ENCODE data around the gene ADD3.
A peak's percentile ranks its signal among the peaks of the same experiment; 100 is the strongest.

ADD3 gene

GRCh38 chr10:110007161-110007700 is 553 bp upstream of the ADD3 start:
- Histone ChIP-seq H3K27me3 (ENCODE audit: control insufficient read depth in 1 of 2, insufficient read depth in 2 of 2, low read length in 2 of 2) (no peaks in the 10 kb centered on the region), H3K9ac (ENCODE audit: low read length in 2 of 2) (peak overlapping the region; percentile 74 to 80), H3K4me3 (ENCODE audit: low read length in 2 of 2) (peak overlapping the region; percentile 68 to 80), H3K36me3 (ENCODE audit: control insufficient read depth in 2 of 2, insufficient read depth in 2 of 2, low read length in 2 of 2) (no peaks in the 10 kb centered on the region), H3K9me3 (ENCODE audit: control insufficient read depth in 2 of 2, low read length in 2 of 2) (no peaks in the 10 kb centered on the region), H3K4me1 (ENCODE audit: control insufficient read depth, insufficient read depth, low read length) (peaks cover 19% of the 10 kb centered on the region), H3K27ac (ENCODE audit: low read length) (peak overlapping the region; percentile 88)

- Histone ChIP-seq H3K9me3 (ENCODE audit: control insufficient read depth in 2 of 2, low read length in 2 of 2) (no peaks in the 10 kb centered on the region), H3K27me3 (ENCODE audit: control insufficient read depth in 1 of 2, insufficient read depth in 2 of 2, low read length in 2 of 2) (no peaks in the 10 kb centered on the region), H3K4me3 (ENCODE audit: low read length in 2 of 2) (peak overlapping the region; percentile 78 to 86), H3K36me3 (ENCODE audit: control insufficient read depth in 2 of 2, insufficient read depth in 2 of 2, low read length in 2 of 2) (no peaks in the 10 kb centered on the region), H3K27ac (ENCODE audit: low read length) (peak overlapping the region; percentile 53), H3K9ac (ENCODE audit: low read length in 2 of 2) (peak overlapping the region; percentile 68 to 69), H3K4me1 (ENCODE audit: control insufficient read depth, insufficient read depth, low read length) (peaks cover 19% of the 10 kb centered on the region)
Measured at GRCh38 chr10:110008518-110009339, 945 bp downstream of the ADD3 start.

GRCh38 chr10:110009736-110010475 is 2.1 kb downstream of the ADD3 start:
- Histone ChIP-seq H3K9me3 (ENCODE audit: control insufficient read depth in 2 of 2, low read length in 2 of 2) (no peaks in the 10 kb centered on the region), H3K4me3 (ENCODE audit: low read length in 2 of 2) (peak overlapping the region in 1 of 2 donors; percentile 56), H3K4me1 (ENCODE audit: control insufficient read depth, insufficient read depth, low read length) (peaks cover 19% of the 10 kb centered on the region), H3K36me3 (ENCODE audit: control insufficient read depth in 2 of 2, insufficient read depth in 2 of 2, low read length in 2 of 2) (no peaks in the 10 kb centered on the region), H3K9ac (ENCODE audit: low read length in 2 of 2) (peak overlapping the region in 1 of 2 donors; percentile 30), H3K27me3 (ENCODE audit: control insufficient read depth in 1 of 2, insufficient read depth in 2 of 2, low read length in 2 of 2) (no peaks in the 10 kb centered on the region), H3K27ac (ENCODE audit: low read length) (no peak overlapping the region)

- no peaks in the 10 kb centered on the region for H3K27me3 ChIP-seq (ENCODE audit: control insufficient read depth in 1 of 2, insufficient read depth in 2 of 2, low read length in 2 of 2)
- no peak overlapping the region for H3K27ac ChIP-seq (ENCODE audit: low read length)
- H3K4me3 ChIP-seq (ENCODE audit: low read length in 2 of 2): peak overlapping the region in 1 of 2 donors; percentile 56
- H3K4me1 ChIP-seq (ENCODE audit: control insufficient read depth, insufficient read depth, low read length): peaks cover 19% of the 10 kb centered on the region
- no peaks in the 10 kb centered on the region for H3K36me3 ChIP-seq (ENCODE audit: control insufficient read depth in 2 of 2, insufficient read depth in 2 of 2, low read length in 2 of 2)
- H3K9me3 ChIP-seq (ENCODE audit: control insufficient read depth in 2 of 2, low read length in 2 of 2): no peaks in the 10 kb centered on the region
- no peak overlapping the region for H3K9ac ChIP-seq (ENCODE audit: low read length in 2 of 2)
Measured at GRCh38 chr10:110010486-110011378, 2.9 kb downstream of the ADD3 start.

GRCh38 chr10:110011681-110012080 is 3.9 kb downstream of the ADD3 start:
- Histone ChIP-seq H3K27me3 (ENCODE audit: control insufficient read depth in 1 of 2, insufficient read depth in 2 of 2, low read length in 2 of 2) (no peaks in the 10 kb centered on the region), H3K9ac (ENCODE audit: low read length in 2 of 2) (no peak overlapping the region), H3K9me3 (ENCODE audit: control insufficient read depth in 2 of 2, low read length in 2 of 2) (no peaks in the 10 kb centered on the region), H3K36me3 (ENCODE audit: control insufficient read depth in 2 of 2, insufficient read depth in 2 of 2, low read length in 2 of 2) (no peaks in the 10 kb centered on the region), H3K27ac (ENCODE audit: low read length) (no peak overlapping the region), H3K4me3 (ENCODE audit: low read length in 2 of 2) (no peak overlapping the region), H3K4me1 (ENCODE audit: control insufficient read depth, insufficient read depth, low read length) (peaks cover 18% of the 10 kb centered on the region)

- Histone ChIP-seq H3K27ac (ENCODE audit: low read length) (no peak overlapping the region), H3K9ac (ENCODE audit: low read length in 2 of 2) (no peak overlapping the region), H3K4me1 (ENCODE audit: control insufficient read depth, insufficient read depth, low read length) (peaks cover 10% of the 10 kb centered on the region), H3K36me3 (ENCODE audit: control insufficient read depth in 2 of 2, insufficient read depth in 2 of 2, low read length in 2 of 2) (no peaks in the 10 kb centered on the region), H3K27me3 (ENCODE audit: control insufficient read depth in 1 of 2, insufficient read depth in 2 of 2, low read length in 2 of 2) (no peaks in the 10 kb centered on the region), H3K4me3 (ENCODE audit: low read length in 2 of 2) (no peak overlapping the region), H3K9me3 (ENCODE audit: control insufficient read depth in 2 of 2, low read length in 2 of 2) (no peaks in the 10 kb centered on the region)
Measured at GRCh38 chr10:110013630-110014293, 6.0 kb downstream of the ADD3 start.

GRCh38 chr10:110016039-110016438 is 8.3 kb downstream of the ADD3 start:
- no peak overlapping the region for H3K27ac ChIP-seq (ENCODE audit: low read length)

GRCh38 chr10:110017052-110017451 is 9.3 kb downstream of the ADD3 start:
- Histone ChIP-seq H3K27me3 (ENCODE audit: control insufficient read depth in 1 of 2, insufficient read depth in 2 of 2, low read length in 2 of 2) (no peaks in the 10 kb centered on the region), H3K27ac (ENCODE audit: low read length) (no peak overlapping the region), H3K4me3 (ENCODE audit: low read length in 2 of 2) (no peak overlapping the region), H3K9me3 (ENCODE audit: control insufficient read depth in 2 of 2, low read length in 2 of 2) (no peaks in the 10 kb centered on the region), H3K9ac (ENCODE audit: low read length in 2 of 2) (no peak overlapping the region), H3K36me3 (ENCODE audit: control insufficient read depth in 2 of 2, insufficient read depth in 2 of 2, low read length in 2 of 2) (no peaks in the 10 kb centered on the region), H3K4me1 (ENCODE audit: control insufficient read depth, insufficient read depth, low read length) (no peaks in the 10 kb centered on the region)

More at GRCh38 chr10:110016039-110016438, 8.3 kb downstream of the ADD3 start:
- Histone ChIP-seq H3K9ac (ENCODE audit: low read length in 2 of 2) (no peak overlapping the region), H3K4me3 (ENCODE audit: low read length in 2 of 2) (no peak overlapping the region), H3K27me3 (ENCODE audit: control insufficient read depth in 1 of 2, insufficient read depth in 2 of 2, low read length in 2 of 2) (no peaks in the 10 kb centered on the region), H3K4me1 (ENCODE audit: control insufficient read depth, insufficient read depth, low read length) (no peaks in the 10 kb centered on the region), H3K9me3 (ENCODE audit: control insufficient read depth in 2 of 2, low read length in 2 of 2) (no peaks in the 10 kb centered on the region), H3K36me3 (ENCODE audit: control insufficient read depth in 2 of 2, insufficient read depth in 2 of 2, low read length in 2 of 2) (no peaks in the 10 kb centered on the region)

GRCh38 chr10:110017907-110018306 is 10.1 kb downstream of the ADD3 start:
- Histone ChIP-seq H3K27me3 (ENCODE audit: control insufficient read depth in 1 of 2, insufficient read depth in 2 of 2, low read length in 2 of 2) (no peaks in the 10 kb centered on the region), H3K36me3 (ENCODE audit: control insufficient read depth in 2 of 2, insufficient read depth in 2 of 2, low read length in 2 of 2) (no peaks in the 10 kb centered on the region), H3K27ac (ENCODE audit: low read length) (no peak overlapping the region), H3K4me3 (ENCODE audit: low read length in 2 of 2) (no peak overlapping the region), H3K9ac (ENCODE audit: low read length in 2 of 2) (no peak overlapping the region), H3K9me3 (ENCODE audit: control insufficient read depth in 2 of 2, low read length in 2 of 2) (no peaks in the 10 kb centered on the region), H3K4me1 (ENCODE audit: control insufficient read depth, insufficient read depth, low read length) (no peaks in the 10 kb centered on the region)

GRCh38 chr10:110020265-110020664 is 12.5 kb downstream of the ADD3 start:
- Histone ChIP-seq H3K9me3 (ENCODE audit: control insufficient read depth in 2 of 2, low read length in 2 of 2) (no peaks in the 10 kb centered on the region), H3K36me3 (ENCODE audit: control insufficient read depth in 2 of 2, insufficient read depth in 2 of 2, low read length in 2 of 2) (no peaks in the 10 kb centered on the region), H3K27me3 (ENCODE audit: control insufficient read depth in 1 of 2, insufficient read depth in 2 of 2, low read length in 2 of 2) (no peaks in the 10 kb centered on the region), H3K27ac (ENCODE audit: low read length) (no peak overlapping the region), H3K4me1 (ENCODE audit: control insufficient read depth, insufficient read depth, low read length) (no peaks in the 10 kb centered on the region), H3K9ac (ENCODE audit: low read length in 2 of 2) (no peak overlapping the region), H3K4me3 (ENCODE audit: low read length in 2 of 2) (no peak overlapping the region)

Measured in stomach smooth muscle (tissue), 2 donors.